ENCODE results near the gene CFAP53.
"Not testable (repeated sequence)": the region's sequence is repeated elsewhere in the genome, so short reads cannot be mapped to it uniquely, and the experiment has no call there.

Gene CFAP53, protein sequence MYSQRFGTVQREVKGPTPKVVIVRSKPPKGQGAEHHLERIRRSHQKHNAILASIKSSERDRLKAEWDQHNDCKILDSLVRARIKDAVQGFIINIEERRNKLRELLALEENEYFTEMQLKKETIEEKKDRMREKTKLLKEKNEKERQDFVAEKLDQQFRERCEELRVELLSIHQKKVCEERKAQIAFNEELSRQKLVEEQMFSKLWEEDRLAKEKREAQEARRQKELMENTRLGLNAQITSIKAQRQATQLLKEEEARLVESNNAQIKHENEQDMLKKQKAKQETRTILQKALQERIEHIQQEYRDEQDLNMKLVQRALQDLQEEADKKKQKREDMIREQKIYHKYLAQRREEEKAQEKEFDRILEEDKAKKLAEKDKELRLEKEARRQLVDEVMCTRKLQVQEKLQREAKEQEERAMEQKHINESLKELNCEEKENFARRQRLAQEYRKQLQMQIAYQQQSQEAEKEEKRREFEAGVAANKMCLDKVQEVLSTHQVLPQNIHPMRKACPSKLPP

DNA sequence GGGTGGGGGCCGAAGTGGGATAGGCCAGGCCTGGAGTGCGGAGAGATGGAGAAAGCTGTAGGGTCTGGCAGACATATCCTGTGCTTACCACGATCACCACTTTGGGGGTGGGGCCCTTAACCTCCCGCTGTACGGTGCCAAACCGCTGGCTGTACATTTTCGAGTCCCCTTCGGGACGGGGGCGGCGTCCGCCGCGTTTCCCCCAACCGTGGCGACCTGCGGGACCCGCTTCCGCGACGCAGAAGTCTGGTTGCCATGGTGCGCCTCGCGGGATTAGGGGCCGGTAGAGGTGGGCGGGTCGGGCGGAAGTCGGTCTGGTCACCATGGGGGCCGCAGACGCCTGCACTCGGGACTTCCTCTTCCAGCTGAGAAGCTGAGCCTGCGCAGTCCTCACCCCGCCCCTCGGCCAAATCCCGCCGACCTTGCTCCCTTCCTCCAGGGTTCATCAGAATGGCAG is at the start of gene CFAP53:
Gene CFAP53, minus strand, starts transcription at position 248 of the 457 bp plus-strand sequence. Its CDS starts 91 bp downstream, at position 157.
- peak; percentile 51 to 71 (median 60) for DNase-seq

DNA sequence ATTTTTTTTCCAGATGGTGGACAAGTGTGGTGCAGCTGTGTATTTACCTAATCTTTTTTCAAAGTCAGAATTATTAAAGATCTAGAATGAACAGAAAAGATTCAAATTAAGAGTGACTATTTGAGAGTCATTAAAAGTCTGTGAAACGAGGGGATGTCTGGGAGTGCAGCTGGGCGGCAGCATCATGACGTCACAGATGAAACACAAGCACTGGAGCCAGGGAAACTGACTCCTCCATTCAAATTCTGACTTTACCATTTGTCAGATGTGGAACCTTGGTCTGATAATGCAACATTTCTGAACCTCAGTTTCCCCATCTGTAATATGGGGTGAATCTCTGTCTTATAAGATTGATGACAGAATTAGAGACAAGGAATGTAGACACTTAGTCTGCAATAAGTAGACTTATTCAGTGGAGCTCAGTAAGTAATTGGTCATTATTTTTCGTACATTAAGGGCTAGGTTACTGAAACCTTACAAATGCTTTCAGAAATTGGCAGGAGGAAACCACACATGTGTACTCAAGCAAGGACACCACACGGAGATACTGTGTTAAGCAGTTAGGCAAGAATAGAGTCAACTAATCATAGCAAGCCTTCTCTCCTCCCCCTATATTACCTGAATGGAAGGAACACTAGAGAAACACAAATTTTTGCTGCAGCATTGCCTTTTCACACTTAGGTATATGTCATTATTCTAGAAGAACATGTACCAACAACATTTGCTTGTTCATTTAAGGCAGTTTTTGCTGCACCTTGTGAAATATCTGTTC is 49.0 kb upstream of the CFAP53 start:
- DNase-seq, result no peak

DNA sequence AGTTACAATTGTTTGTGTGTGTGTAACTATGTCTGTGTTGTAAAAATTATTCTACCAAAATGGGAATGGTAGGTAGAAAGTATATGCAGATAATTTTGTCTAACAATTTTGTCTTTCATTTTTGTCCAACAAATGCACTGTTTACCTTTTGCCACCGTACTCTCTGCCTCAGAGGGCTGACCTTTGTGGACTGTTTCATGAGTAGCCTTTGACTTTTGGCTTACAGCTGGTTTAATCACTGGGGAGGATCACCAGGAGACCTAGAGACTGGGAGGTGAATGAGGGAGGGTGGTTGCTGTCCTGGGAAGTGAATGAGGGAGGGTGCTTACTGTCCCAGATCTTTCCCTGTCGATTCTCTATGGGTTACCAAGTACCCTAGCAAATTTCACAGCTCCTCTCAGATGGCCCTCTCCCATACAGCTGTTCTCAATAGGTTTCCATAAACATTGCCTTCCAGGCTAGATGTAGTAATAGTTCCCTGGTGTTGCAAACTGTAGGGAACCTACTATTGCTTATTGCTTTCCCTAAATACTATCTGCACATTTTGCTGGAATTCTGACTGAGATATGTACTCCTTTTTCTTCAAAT is 47.7 kb upstream of the CFAP53 start:
- DNase-seq, result no peak

DNA sequence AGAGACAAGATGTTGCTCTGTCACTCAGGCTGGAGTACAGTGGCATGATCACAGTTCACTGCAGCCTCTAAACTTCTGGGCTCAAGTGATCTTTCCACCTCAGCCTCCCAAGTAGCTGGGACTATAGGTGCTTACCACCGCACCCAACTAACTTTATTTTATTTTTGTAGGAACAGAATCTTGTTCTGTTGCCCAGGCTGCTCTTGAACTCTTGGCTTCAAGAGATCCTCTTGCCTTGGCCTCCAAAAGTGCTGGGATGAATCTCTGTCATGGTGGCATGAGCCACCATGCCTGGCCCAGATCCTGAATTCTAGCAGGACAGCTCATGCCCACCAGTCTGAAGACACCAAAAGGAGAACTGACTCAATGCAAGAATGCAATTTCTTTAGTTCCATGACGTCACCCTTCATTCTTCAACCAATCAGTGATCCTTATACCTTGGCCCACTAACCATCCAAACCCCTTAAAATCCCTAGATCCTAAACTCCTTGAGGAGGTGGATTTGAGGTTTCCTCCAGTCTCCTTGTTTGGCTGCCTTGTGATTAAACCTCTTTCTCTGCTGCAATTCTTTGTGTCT is 46.8 kb upstream of the CFAP53 start:
- no peak for DNase-seq

DNA sequence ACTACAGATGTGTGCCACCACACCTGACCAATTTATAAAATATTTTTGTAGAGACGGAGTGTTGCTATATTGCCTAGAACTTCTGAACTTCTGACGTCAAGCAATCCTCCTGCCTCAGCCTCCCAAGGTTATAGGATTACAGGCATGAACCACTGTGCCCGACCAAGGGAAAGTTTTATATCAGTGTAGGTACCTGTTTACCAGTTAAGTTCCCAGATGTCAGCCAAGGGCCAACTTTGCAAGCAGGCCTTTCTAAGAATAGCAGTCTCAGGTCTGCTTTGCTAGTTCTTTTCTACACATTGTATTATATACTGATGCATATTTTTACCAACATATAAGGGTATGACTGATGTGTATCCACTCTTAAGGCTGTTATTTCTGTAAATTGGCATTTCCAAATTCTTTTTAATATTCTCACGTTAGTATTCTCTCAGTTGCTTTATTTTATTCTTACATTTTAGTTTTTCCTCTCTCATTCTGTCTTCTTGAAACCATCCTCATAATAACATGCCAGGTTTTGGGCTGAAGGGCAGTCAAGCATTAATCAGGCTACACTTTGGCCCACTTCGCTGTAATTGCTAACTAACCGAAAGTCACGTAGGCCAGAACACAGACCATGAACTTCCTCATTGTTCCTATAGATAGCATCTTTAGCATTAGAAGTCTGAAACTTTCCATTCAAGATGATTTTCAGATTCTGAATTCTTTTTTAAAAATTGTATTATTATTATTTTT is 46.2 kb upstream of the CFAP53 start:
- no peak for DNase-seq

DNA sequence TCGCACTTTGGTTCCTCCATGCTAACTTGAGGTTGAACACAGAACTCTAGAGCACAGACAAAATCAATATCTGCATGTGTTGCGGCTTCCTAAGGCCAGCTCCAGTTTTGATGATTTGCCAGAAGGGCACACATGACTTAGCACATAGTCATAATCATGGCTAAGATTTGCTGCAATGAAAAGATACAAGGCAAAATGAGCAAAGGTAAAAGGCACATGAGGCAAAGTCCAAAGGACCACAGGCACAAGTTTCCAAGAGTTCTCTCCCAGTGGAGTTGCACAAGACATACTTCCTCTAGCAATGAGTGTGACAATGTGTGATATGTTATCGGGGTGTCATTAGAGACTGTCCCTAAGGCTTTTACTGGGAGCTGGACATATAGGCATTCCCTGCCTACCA is 45.4 kb upstream of the CFAP53 start:
- no peak for DNase-seq

DNA sequence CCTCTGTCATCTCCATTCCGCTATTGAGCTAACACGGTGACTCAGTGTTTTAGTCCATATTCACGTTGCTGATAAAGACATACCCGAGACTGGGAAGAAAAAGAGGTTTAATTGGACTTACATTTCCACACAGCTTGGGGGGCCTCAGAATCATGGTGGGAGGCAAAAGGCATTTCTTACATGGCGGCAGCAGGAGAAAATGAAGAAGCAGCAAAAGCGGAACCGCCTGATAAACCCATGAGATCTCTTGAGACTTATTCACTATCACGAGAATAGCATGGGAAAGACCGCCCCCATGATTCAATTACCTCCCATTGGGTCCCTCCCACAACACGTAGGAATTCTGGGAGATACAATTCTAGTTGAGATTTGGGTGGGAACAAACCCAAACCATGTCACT is 43.8 kb upstream of the CFAP53 start:
- DNase-seq, result no peak

DNA sequence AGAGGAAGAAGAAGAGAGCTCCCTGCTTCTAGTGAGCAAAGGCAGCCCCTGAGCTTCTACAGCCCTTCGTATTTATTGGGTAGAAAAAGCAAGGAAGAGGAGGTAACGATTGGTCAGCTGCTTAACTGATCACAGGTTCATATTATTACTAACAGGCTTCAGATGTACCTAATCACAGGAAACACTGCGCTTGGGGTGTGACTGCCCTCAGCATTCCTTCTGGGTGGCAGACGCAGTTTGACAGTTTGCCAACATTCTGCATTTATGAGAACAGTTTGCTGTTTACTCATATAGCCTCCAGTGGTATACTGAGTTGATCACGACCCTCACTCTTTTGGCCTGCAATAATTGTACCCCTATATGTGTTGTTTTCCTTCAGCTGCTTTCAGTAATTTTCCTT is 42.6 kb upstream of the CFAP53 start:
- DNase-seq, result not testable (repeated sequence)

DNA sequence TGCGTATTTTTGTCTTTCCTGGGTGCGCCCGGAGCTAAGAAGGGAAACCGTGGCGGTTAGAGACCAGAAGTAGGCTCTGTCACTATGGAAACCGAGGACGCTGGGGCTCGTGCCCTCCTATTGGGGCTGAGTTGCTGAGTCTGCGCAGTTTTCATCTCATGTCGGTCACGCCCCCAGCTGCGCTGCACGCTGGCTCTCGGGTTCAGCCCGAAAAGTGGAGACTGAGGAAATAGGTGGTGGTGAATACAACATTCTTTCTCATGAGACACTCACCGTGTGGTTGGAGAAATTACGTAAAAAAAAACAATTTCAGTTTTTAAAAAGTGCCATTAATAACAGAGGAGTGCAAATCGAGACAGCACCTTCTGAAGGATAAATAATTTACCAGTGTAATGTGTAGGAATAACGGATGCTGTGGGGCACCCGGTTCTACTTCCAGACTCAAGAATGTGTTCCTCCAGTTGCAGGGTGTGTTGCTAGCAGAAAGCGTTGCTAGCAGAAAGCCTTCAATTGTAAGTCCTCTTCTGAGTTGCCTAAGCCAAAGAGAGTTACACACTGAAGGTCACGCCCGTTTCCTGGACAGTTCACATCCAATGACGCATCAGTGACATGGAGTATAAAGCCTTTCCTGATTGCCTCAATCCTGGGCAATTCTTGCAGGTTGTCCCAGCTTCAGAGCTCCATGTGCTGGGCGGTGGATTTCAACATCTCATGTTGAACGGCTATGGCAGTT is 41.6 kb upstream of the CFAP53 start:
- peak; percentile 52 to 80 (median 70) for DNase-seq

DNA sequence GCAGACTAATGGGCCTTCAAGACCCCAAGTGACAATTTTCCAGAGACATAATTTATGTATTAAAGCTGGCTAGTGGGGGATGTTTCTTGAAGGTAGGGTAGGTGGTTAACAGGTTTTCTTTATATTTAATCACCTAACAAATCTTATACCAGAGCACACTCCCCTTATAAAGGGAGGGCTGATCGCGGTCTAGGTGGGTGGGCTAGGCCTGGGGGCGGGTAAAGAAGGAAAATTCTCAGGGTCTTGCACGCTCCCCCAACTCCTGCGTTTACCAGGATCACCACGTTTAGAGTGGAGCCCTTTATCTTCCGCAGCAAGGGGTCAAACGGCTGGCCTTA is 41.1 kb upstream of the CFAP53 start:
- no peak for DNase-seq

DNA sequence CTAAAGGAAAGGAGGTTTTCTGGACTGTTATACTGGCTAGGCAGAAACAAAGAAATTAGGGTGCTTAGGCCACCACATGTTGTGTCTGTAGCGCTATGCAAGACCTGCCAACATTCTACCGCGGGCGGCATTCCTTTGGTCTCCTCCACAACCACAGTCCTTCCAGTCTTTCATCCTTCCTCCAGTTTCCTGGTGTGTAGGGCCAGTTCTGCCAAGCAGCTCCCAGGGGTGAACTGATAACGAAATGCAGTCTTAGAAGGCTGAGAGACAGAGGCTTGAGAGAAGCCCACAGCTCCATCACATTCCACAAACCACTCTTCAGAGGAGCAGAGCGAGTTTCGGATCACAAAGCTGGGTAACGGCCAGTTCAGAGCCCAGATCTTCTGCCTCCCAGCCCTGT is 40.6 kb upstream of the CFAP53 start:
- DNase-seq, result no peak

DNA sequence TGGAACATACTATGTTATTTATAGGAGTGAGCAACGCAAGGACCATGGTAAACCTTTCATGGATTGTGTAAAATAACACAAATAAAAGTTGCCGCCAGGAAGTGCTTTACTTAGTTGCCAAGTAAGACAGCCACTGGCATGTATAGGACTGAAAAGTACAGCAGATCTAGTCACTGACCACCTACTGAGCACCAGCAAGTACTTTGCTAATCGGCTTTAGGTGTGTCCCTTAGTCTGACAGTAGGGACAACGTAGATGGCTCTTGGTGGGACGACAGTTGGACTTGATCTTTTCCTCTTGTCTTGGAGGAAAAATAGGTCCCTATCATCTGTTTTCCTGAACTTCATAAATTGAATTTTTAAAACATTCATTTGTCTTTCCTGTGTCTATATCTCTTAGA is 34.8 kb upstream of the CFAP53 start:
- no peak for DNase-seq

DNA sequence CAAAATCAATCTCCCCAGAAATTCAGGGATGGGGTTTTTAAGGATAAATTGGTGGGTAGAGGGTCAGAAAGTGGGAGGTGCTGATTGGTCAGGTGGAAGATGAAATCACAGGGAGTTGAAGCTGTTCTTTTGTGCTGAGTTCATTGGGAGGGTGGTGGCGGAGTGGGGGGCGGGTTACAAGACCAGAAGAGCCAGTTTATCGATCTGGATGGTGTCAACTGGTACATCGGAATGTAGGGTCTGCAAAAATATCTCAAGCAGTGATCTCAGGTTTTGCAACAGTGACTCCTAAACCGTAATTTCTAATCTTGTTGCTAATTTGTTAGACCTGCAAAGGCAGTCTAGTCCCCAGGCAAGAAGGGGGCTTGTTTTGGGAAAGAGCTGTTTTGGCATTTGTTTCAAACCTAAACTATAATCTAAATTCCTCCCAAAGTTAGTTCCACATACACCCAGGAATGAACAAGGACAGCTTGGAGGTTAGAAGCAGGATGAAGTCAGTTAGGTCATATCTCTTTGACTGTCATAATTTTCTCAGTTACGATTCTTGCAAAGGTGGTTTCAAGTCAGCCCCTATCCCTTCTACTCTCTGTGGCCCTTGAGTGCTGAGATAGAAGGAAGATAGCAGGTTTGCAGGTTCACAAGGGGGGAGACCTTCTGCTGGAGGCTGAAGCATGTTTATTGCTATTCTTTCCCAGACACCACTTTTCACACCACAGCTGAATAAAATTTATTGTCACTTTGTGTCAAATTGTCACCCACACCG is 33.5 kb upstream of the CFAP53 start:
- no peak for DNase-seq

DNA sequence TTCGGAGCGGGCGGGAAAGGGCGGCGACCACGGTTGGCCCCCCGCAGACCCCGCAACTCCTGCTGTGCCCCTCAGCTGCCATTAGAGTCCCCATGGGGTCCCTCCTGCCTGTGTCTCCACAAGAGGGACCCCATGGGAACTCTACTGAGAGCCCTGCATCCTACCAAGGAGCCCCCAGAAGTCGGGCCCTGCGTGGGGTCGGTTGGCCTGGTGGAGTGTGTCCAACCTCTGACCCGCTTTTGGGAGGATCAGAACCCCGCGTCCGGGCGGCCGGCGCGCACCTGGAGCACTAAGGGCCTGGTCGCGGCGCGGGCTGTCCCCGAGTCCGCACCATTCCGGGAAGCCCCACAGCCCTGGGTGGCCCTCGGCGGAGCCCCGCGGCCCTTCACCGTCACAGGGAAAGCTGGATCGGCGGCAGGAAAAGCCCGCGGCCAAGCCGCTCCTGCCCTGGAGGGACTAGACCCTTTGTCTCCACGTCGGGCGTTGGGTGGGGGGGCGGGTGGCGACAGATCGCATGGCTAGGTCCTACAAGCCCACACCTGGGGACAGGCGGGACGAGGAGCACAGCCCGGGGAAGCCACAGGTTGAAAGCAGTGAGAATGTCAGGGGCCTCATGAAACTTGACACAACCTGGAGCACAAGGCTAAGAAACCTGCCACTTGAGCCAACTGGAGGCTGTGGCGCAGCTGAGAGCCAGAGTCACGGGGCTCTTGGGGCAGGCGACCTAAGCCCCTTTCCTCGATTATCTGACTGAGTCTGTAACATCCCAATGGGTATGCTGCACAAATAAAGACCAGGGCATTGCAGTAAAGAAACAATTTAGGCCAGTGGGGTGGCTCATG is 32.4 kb upstream of the CFAP53 start:
- no peak for DNase-seq

DNA sequence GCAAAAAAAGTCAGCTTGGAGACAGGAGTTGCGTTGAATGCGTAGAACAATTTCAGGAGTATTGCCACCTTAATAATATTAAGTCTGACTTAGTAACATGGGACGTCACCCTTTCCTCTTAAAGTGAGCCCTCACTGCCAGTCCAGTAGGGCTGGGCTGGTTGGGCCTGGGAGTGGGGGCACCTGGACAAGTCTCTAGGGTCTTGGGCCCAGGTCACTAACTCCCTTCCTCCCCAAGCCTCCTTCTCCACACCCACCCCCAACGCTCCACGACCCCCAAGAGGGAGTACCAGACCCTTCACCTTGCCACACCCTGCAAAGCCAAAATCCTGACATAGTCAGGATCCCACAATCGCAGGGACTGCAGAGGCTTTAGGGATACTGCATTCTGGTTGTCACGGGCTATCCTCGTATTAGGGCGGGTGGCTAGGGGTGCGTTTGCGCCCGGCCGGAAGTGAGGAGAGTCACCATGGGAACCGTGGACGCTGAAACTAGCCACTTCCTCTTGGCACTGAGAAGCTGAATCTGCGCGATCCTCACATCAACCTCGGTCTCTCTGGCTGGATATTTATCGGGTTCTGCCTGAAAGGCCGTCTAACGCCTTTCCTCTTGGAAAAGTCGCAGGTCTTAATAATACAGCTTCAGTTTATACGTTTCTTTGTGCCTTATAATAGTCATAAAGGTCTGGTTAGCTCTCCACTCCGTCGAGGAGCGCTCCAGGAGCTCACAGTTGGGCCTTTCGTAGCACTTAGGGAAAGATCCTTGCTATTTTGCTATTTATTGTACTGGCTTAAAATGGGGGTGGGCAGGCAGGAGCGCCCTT is 31.5 kb upstream of the CFAP53 start:
- peak in 3 of 4 experiments; percentile 14 to 41 (median 29) for DNase-seq

DNA sequence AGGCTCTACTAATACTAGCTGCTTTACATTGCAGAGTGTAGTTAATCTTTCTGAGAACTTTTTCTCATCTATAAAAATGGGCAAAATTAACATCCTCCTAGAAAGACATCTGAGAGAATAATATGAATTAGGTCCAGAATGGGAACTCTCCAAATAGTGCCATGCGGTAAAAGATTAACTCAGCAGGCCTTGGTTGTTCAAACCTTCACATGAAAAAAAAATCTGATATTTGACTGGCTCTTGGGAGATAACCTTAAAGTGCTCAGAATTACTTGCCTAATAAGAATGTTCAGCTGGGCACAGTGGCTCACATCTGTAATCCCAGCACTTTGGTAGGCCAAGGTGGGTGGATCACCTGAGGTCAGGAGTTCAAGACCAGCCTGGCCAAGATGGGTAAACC is 26.7 kb upstream of the CFAP53 start:
- DNase-seq, result no peak

DNA sequence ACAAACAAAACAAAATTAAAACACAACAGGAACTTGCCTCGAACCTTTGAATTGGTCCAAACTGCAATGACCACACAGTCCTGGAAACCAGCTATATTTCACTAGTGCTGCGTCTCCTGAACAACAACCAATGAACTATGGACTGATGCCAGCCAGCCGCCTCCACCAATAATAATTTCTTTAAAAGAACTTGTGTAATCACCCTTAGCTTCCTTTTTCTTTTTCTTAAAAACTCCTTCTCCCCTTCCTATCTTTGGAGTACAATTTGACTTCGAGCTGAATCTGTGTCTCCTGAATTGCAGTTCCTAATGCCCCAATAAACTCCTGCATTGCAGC is 22.8 kb upstream of the CFAP53 start:
- DNase-seq, result no peak

DNA sequence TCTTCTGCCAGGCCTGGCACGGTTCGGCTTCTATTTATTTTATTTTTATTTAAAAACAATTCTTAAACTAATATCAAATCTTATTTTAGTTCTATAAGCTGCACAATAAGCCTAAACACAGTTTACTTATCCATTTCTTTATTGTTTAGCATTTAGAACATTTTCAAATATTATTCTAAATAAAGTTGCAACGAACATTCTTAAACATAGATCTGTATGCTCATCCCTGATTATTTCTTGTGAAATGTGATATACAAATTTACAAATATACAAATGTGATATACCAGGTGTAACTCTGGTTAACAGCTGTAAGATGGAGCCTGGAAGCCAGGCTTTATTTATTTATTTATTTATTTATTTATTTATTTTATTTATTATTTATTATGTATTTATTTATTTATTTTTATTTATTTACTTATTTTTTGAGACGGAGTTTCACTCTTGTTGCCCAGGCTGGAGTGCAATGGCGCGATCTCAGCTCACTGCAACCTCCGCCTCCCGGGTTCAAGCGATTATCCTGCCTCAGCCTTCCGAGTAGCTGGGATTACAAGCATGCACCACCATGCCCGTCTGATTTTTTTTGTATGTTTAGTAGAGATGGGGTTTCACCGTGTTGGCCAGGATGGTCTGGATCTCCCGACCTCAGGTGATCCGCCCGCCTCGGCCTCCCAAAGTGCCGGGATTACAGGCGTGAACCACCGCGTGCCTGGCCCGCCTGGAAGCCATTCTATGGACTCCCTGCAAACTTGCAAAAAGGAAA is 22.2 kb upstream of the CFAP53 start:
- DNase-seq, result not testable (repeated sequence)

Measured in activated naive CD4-positive, alpha-beta T cell (primary cell).